Measurements from ENCODE around the gene GLB1L2.

The GLB1L2 gene

GRCh38 chr11:134405841-134406240 lies 74.1 kb downstream of the GLB1L2 start:
- no peak overlapping the region for H3K27ac ChIP-seq
- TF ChIP-seq CTCF (conservative IDR thresholded peaks at IDR 0.05): no peak

GRCh38 chr11:134406264-134407185 lies 74.7 kb downstream of the GLB1L2 start:
- TF ChIP-seq CTCF (conservative IDR thresholded peaks at IDR 0.05): no peak
- no peak overlapping the region for H3K27ac ChIP-seq

GRCh38 chr11:134407321-134407828 lies 75.6 kb downstream of the GLB1L2 start:
- no peak for TF ChIP-seq CTCF (conservative IDR thresholded peaks at IDR 0.05)
- peak overlapping the region; percentile 34 for H3K27ac ChIP-seq

- peak overlapping the region; percentile 34 for H3K27ac ChIP-seq
- no peak for TF ChIP-seq CTCF (conservative IDR thresholded peaks at IDR 0.05)
Observed at GRCh38 chr11:134407923-134408322, 76.1 kb downstream of the GLB1L2 start.

- no peak for TF ChIP-seq CTCF (conservative IDR thresholded peaks at IDR 0.05)
- peak overlapping the region; percentile 91 for H3K27ac ChIP-seq
Observed at GRCh38 chr11:134409552-134410429, 78.0 kb downstream of the GLB1L2 start.

- TF ChIP-seq CTCF (conservative IDR thresholded peaks at IDR 0.05): no peak
- peak overlapping the region; percentile 91 for H3K27ac ChIP-seq
Observed at GRCh38 chr11:134410766-134411165, 79.0 kb downstream of the GLB1L2 start.

Measured in VCaP (cell line).